Ovary (tissue), 9 donors: ENCODE results near the gene FLCN. TPM values are rescaled to one million over a fixed set of nuclear protein-coding genes. Genes with fewer than 3 reads are reported as not detected.

Experiments
- DNase-seq, 5 donors: peaks; one replicate each; pipeline ENCODE4 v3.0.0-alpha.2; 2019 to 2020
- H3K27ac ChIP-seq, 2 donors: fragments of 200-600 bp; one replicate each; pipeline versions ENCODE4 v1.5.1 to v1.8.0; 2019 to 2022
- H3K27me3 ChIP-seq: fragments of 200-600 bp; one replicate; pipeline ENCODE4 v1.8.0; 2022
- H3K36me3 ChIP-seq: fragments of 200-600 bp; sonication (generic); one replicate; pipeline ENCODE4 v1.5.1; 2019
- H3K4me1 ChIP-seq: one replicate; pipeline ENCODE4 v1.8.1; 2013; ENCODE audit warnings: mild to moderate bottlenecking, moderate library complexity; ENCODE audit not compliant: insufficient read depth
- H3K4me3 ChIP-seq: fragments of 200-600 bp; sonication (generic); one replicate; pipeline ENCODE4 v1.5.1; 2017
- H3K9me3 ChIP-seq, 2 donors: fragments of 200-600 bp in 1 of 2; sonication (generic) in 1 of 2; one replicate each; pipeline versions ENCODE4 v1.5.1 to v1.8.1; 2013 to 2019; ENCODE audit warnings: mild to moderate bottlenecking in 1 of 2, moderate library complexity in 1 of 2
- CTCF ChIP-seq, 3 donors: fragments of 450-650 bp in 2 of 3; fragments of 200-600 bp in 1 of 3; IDR thresholded peaks; one replicate each; pipeline versions ENCODE4 v1.5.1 to v1.8.0; 2016 to 2022; ENCODE audit warnings: antibody characterized with exemption in 3 of 3, mild to moderate bottlenecking in 1 of 3
- EP300 ChIP-seq: sonication (generic); formaldehyde crosslinking; IDR thresholded peaks from one replicate; pipeline ENCODE4 v1.6.1; 2017; ENCODE audit warnings: antibody characterized with exemption
- POLR2A ChIP-seq: fragments of 450-650 bp; IDR thresholded peaks from one replicate; pipeline ENCODE4 v1.6.1; 2017; ENCODE audit warnings: antibody characterized with exemption, mild to moderate bottlenecking, moderate library complexity
- WGBS, 3 donors: extraction: QIAGEN DNeasy Blood & Tissue Kit in 1 of 3; methylation state at CpG; one replicate each; pipeline versions ENCODE4 v1.1.5 to v1.1.7; 2013 to 2017; 5-methylcytosine and 5-hydroxymethylcytosine counted together
- intact Hi-C, 4 donors: fragments of 100-400 bp; cut with DNase I; formaldehyde crosslinking; loops; one replicate each; pipeline versions ENCODE4 v1.11.0 to v1.15.1; 2022 to 2023
- polyA plus RNA-seq, 2 donors: library from polyadenylated mRNA; stranded (reverse); fragments of 200-250 nt in 1 of 2; fragments of 350-450 nt in 1 of 2; fragmentation: Illumina TruSeq in 1 of 2; extraction: RNeasy Lipid Tissue Mini Kit (QIAGEN cat#74804) in 1 of 2; gene quantifications; one replicate each; pipeline ENCODE4 v1.2.3, GENCODE V29; 2013 to 2014
- total RNA-seq, 7 donors: library from RNA; depleted of rRNA in 2 of 7; stranded (reverse); fragments of >200 nt in 2 of 7; fragmentation: NEBNext Ultra II Directional in 3 of 7; extraction: Animal tissue kit (Norgen Biotek cat#: 25700) in 3 of 7; gene quantifications; one replicate each; pipeline versions ENCODE4 v1.1.0 to v1.2.4, GENCODE V29; 2016 to 2023
- donor health status: DM: no; HTN: no; CAD: no; lungs with moderate emphysema.
- donor health status: DM: no; HTN: no; CAD: no.
- donor health status: Bipolar disorder and iron deficiency.
- donor health status: DM: yes; HTN: yes; CAD: no.
- donor health status: DM: no; HTN: no; CAD: no.
- donor health status: DM: yes; HTN: yes; CAD: no.

Gene FLCN
- total and polyA plus RNA-seq, 9 donors = 16.4 to 55.7 (median 42.7) TPM

GRCh38 chr17:17183744-17184143, 53.2 kb downstream of the FLCN start:
- 89 to 92% (median 92%) methylated on average over 4 of the region's 4 CpGs for WGBS, 3 donors
- intact Hi-C loops = no loop called here
- no peaks in the 10 kb centered on the region for H3K36me3 ChIP-seq
- no peaks in the 10 kb centered on the region for H3K4me1 ChIP-seq
- no peaks in the 10 kb centered on the region for H3K27me3 ChIP-seq
- no peak for DNase-seq
- no peaks in the 10 kb centered on the region for H3K9me3 ChIP-seq
- no peak overlapping the region for H3K4me3 ChIP-seq
- TF ChIP-seq EP300 = no peak
- no peak for TF ChIP-seq CTCF (IDR thresholded peaks at IDR 0.05)
- TF ChIP-seq POLR2A = no peak
- H3K27ac ChIP-seq = no peak overlapping the region

- DNase-seq = no peak
- no peaks in the 10 kb centered on the region for H3K9me3 ChIP-seq
- H3K4me3 ChIP-seq = no peak overlapping the region
- no peaks in the 10 kb centered on the region for H3K36me3 ChIP-seq
- WGBS, 3 donors = 94 to 99% (median 96%) methylated on average over 6 of the region's 6 CpGs
- H3K27me3 ChIP-seq = no peaks in the 10 kb centered on the region
- intact Hi-C loops = no loop called here
- no peaks in the 10 kb centered on the region for H3K4me1 ChIP-seq
- H3K27ac ChIP-seq = no peak overlapping the region
- TF ChIP-seq EP300 (no peak), POLR2A (no peak), CTCF (IDR thresholded peaks at IDR 0.05) (no peak)
Measured at GRCh38 chr17:17182598-17183136, 54.3 kb downstream of the FLCN start.

GRCh38 chr17:17181666-17182597, 55.0 kb downstream of the FLCN start:
- no peaks in the 10 kb centered on the region for H3K9me3 ChIP-seq
- TF ChIP-seq POLR2A = no peak
- TF ChIP-seq CTCF (IDR thresholded peaks at IDR 0.05) = no peak
- TF ChIP-seq EP300 = no peak
- H3K36me3 ChIP-seq = no peaks in the 10 kb centered on the region
- intact Hi-C loops = no loop called here
- 69 to 81% (median 70%) methylated on average over 15 of the region's 15 CpGs for WGBS, 3 donors
- no peak for DNase-seq
- no peaks in the 10 kb centered on the region for H3K4me1 ChIP-seq
- no peak overlapping the region for H3K27ac ChIP-seq
- no peak overlapping the region for H3K4me3 ChIP-seq
- H3K27me3 ChIP-seq = no peaks in the 10 kb centered on the region

- TF ChIP-seq CTCF (IDR thresholded peaks at IDR 0.05) = no peak
- TF ChIP-seq POLR2A = no peak
- TF ChIP-seq EP300 = no peak
- intact Hi-C loops = no loop called here
- H3K36me3 ChIP-seq = no peaks in the 10 kb centered on the region
Measured at GRCh38 chr17:17180741-17181525, 56.0 kb downstream of the FLCN start.

More at GRCh38 chr17:17180741-17181525, 56.0 kb downstream of the FLCN start:
- WGBS, 3 donors = 70 to 75% (median 73%) methylated on average over 13 of the region's 13 CpGs
- Histone ChIP-seq H3K27me3 (no peaks in the 10 kb centered on the region), H3K27ac (no peak overlapping the region), H3K4me3 (no peak overlapping the region), H3K4me1 (no peaks in the 10 kb centered on the region), H3K9me3 (no peaks in the 10 kb centered on the region)
- DNase-seq = no peak
